Thyroid gland (tissue), 4 donors: ENCODE measurements around the gene ALDH3A2. TPM values are rescaled to one million over a fixed set of nuclear protein-coding genes. Genes with fewer than 3 reads are reported as not detected.

Experiments used
- DNase-seq, 2 donors: peaks; one replicate each; pipeline ENCODE4 v3.0.0-alpha.2; 2019
- H3K27ac ChIP-seq, 3 donors: fragments of 200-600 bp; sonication (generic); 1 replicate in 2 of 3; 2 replicates in 1 of 3; pipeline ENCODE4 v1.5.1; 2016 to 2019; ENCODE audit warnings: mild to moderate bottlenecking in 1 of 3, moderate library complexity in 1 of 3
- H3K27me3 ChIP-seq: fragments of 200-600 bp; sonication (generic); one replicate; pipeline ENCODE4 v1.5.1; 2019
- H3K36me3 ChIP-seq, 2 donors: fragments of 200-600 bp; sonication (generic); one replicate each; pipeline ENCODE4 v1.5.1; 2016 to 2019
- H3K4me1 ChIP-seq, 2 donors: fragments of 200-600 bp; sonication (generic); one replicate each; pipeline ENCODE4 v1.5.1; 2017 to 2019
- H3K4me3 ChIP-seq, 3 donors: fragments of 200-600 bp; sonication (generic); replicated peaks in 1 of 3; 1 replicate in 2 of 3; 2 replicates in 1 of 3; pipeline ENCODE4 v1.5.1; 2016; ENCODE audit warnings: mild to moderate bottlenecking in 1 of 3
- H3K9me3 ChIP-seq: fragments of 200-600 bp; sonication (generic); one replicate; pipeline ENCODE4 v1.5.1; 2017
- POLR2A ChIP-seq, 2 donors: fragments of 450-650 bp; IDR thresholded peaks; one replicate each; pipeline ENCODE4 v1.6.1; 2017; ENCODE audit warnings: antibody characterized with exemption in 2 of 2, mild to moderate bottlenecking in 2 of 2, moderate library complexity in 1 of 2
- WGBS, 2 donors: methylation state at CpG; one replicate each; pipeline ENCODE4 v1.1.5; 2017; 5-methylcytosine and 5-hydroxymethylcytosine counted together
- intact Hi-C: fragments of 100-400 bp; cut with DNase I; formaldehyde crosslinking; loops from one replicate; pipeline ENCODE4 v1.15.1; 2023
- total RNA-seq, 4 donors: library from RNA; depleted of rRNA; stranded (reverse); fragments of >200 nt; gene quantifications; one replicate each; pipeline ENCODE4 v1.2.3, GENCODE V29; 2016
- TF ChIP-seq, protein P1 (sequence below), 6 experiments: fragments of 200-600 bp in 3 of 6; fragments of 450-650 bp in 3 of 6; sonication (generic) in 3 of 6; IDR thresholded peaks; one replicate each; pipeline ENCODE4 v1.5.1; 2016 to 2019; ENCODE audit warnings: antibody characterized with exemption in 6 of 6, mild to moderate bottlenecking in 2 of 6, inconsistent platforms in 1 of 6, moderate library complexity in 1 of 6

The ALDH3A2 gene
- total RNA-seq, 4 donors from 2014 or later, result 198 to 566 (median 366) TPM

DNA sequence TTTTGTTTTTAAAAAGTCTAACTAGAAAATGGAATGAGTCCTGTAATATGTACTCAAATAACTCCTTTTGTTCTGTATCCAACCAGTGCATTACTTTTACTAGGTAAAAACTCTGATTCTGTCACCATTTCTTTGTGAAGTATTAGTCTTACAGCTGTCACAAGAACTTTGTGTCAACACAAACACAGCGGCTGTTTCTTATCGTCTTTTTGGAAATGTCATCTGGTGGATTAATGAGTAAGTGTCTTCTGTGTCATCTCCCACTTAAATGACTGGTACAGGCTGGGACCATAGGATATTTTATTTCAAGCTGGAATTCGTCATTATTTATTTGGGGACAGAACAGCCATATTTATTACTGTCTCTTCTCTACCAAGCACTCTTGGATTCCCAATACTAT is 19.1 kb upstream of the ALDH3A2 start:
- WGBS, 2 donors, result 79 to 80% methylated on average over 3 of the region's 3 CpGs

GRCh38 chr17:19630035-19630434 is 18.5 kb upstream of the ALDH3A2 start:
- no peaks in the 10 kb centered on the region for H3K9me3 ChIP-seq
- intact Hi-C loops, result loop anchor here (10.0 kb wide), 1 partner anchor 55 kb away; no protein-coding TSS in a partner anchor
- no peak overlapping the region for H3K4me3 ChIP-seq
- no peaks in the 10 kb centered on the region for H3K27me3 ChIP-seq
- no peak overlapping the region for H3K27ac ChIP-seq
- no peaks in the 10 kb centered on the region for H3K36me3 ChIP-seq
- WGBS, 2 donors, result 88 to 89% methylated on average over 4 of the region's 4 CpGs
- TF ChIP-seq, protein P1, sequence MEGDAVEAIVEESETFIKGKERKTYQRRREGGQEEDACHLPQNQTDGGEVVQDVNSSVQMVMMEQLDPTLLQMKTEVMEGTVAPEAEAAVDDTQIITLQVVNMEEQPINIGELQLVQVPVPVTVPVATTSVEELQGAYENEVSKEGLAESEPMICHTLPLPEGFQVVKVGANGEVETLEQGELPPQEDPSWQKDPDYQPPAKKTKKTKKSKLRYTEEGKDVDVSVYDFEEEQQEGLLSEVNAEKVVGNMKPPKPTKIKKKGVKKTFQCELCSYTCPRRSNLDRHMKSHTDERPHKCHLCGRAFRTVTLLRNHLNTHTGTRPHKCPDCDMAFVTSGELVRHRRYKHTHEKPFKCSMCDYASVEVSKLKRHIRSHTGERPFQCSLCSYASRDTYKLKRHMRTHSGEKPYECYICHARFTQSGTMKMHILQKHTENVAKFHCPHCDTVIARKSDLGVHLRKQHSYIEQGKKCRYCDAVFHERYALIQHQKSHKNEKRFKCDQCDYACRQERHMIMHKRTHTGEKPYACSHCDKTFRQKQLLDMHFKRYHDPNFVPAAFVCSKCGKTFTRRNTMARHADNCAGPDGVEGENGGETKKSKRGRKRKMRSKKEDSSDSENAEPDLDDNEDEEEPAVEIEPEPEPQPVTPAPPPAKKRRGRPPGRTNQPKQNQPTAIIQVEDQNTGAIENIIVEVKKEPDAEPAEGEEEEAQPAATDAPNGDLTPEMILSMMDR (IDR thresholded peaks at IDR 0.05), result no peak
- TF ChIP-seq POLR2A (IDR thresholded peaks at IDR 0.05), result no peak
- no peaks in the 10 kb centered on the region for H3K4me1 ChIP-seq
- no peak for DNase-seq

More for the DNA sequence above, 19.1 kb upstream of the ALDH3A2 start:
- Histone ChIP-seq H3K9me3 (no peaks in the 10 kb centered on the region), H3K36me3 (no peaks in the 10 kb centered on the region), H3K4me1 (no peaks in the 10 kb centered on the region), H3K4me3 (no peak overlapping the region), H3K27me3 (no peaks in the 10 kb centered on the region), H3K27ac (no peak overlapping the region)
- no peak for TF ChIP-seq POLR2A (IDR thresholded peaks at IDR 0.05)
- TF ChIP-seq, protein P1 (IDR thresholded peaks at IDR 0.05), result no peak
- no peak for DNase-seq
- intact Hi-C loops, result no loop called here

GRCh38 chr17:19630661-19631060 is 17.9 kb upstream of the ALDH3A2 start:
- no peak overlapping the region for H3K4me3 ChIP-seq
- WGBS, 2 donors, result 90 to 96% methylated on average over 1 of the region's 1 CpG
- TF ChIP-seq POLR2A (IDR thresholded peaks at IDR 0.05), result no peak
- TF ChIP-seq, protein P1 (IDR thresholded peaks at IDR 0.05), result no peak
- no peaks in the 10 kb centered on the region for H3K4me1 ChIP-seq
- intact Hi-C loops, result loop anchor here (10.0 kb wide), 1 partner anchor 56 kb away; no protein-coding TSS in a partner anchor
- no peak overlapping the region for H3K27ac ChIP-seq
- no peaks in the 10 kb centered on the region for H3K9me3 ChIP-seq
- no peaks in the 10 kb centered on the region for H3K36me3 ChIP-seq
- no peak for DNase-seq
- no peaks in the 10 kb centered on the region for H3K27me3 ChIP-seq

- no peak overlapping the region for H3K4me3 ChIP-seq
- 95 to 100% methylated on average over 2 of the region's 2 CpGs for WGBS, 2 donors
- no peak for DNase-seq
- no peaks in the 10 kb centered on the region for H3K4me1 ChIP-seq
- no peaks in the 10 kb centered on the region for H3K9me3 ChIP-seq
- no peaks in the 10 kb centered on the region for H3K27me3 ChIP-seq
- intact Hi-C loops, result loop anchor here (10.0 kb wide), 1 partner anchor 57 kb away; no protein-coding TSS in a partner anchor
- no peak overlapping the region for H3K27ac ChIP-seq
- TF ChIP-seq POLR2A (IDR thresholded peaks at IDR 0.05), result no peak
- TF ChIP-seq, protein P1 (IDR thresholded peaks at IDR 0.05), result no peak
- H3K36me3 ChIP-seq, result no peaks in the 10 kb centered on the region
These were observed 16.6 kb upstream of the ALDH3A2 start for GRCh38 chr17:19631905-19632304.

GRCh38 chr17:19641687-19642372 is 6.7 kb upstream of the ALDH3A2 start:
- no peak overlapping the region for H3K4me3 ChIP-seq
- H3K9me3 ChIP-seq, result no peaks in the 10 kb centered on the region
- H3K27me3 ChIP-seq, result no peaks in the 10 kb centered on the region
- H3K4me1 ChIP-seq, result peaks cover 5 to 20% of the 10 kb centered on the region in 2 donors
- H3K36me3 ChIP-seq, result no peaks in the 10 kb centered on the region
- intact Hi-C loops, result loop anchor here (10.0 kb wide), 1 partner anchor 127 kb away; no protein-coding TSS in a partner anchor
- DNase-seq, result no peak
- H3K27ac ChIP-seq, result no peak overlapping the region
- TF ChIP-seq POLR2A (IDR thresholded peaks at IDR 0.05), result no peak
- TF ChIP-seq, protein P1 (IDR thresholded peaks at IDR 0.05), result no peak
- WGBS, 2 donors, result 90% methylated on average over 4 of the region's 4 CpGs
